GM12878 (cell line): ENCODE data around the gene RDM1. TPM values are rescaled to one million over a fixed set of nuclear protein-coding genes. Genes with fewer than 3 reads are reported as not detected.

Experiments
- CBFB ChIP-seq: IDR thresholded peaks from 2 replicates; pipeline ENCODE4 v1.6.1; 2016; ENCODE audit warnings: antibody characterized with exemption, low read depth
- CHD1 ChIP-seq: IDR thresholded peaks from 2 replicates; pipeline ENCODE4 v1.6.1; 2012; ENCODE audit warnings: low read depth, low read length, improper control_type of control experiment
- CHD4 ChIP-seq: fragments of 200-600 bp; sonication (generic); IDR thresholded peaks from 2 replicates; pipeline ENCODE4 v1.6.1; 2016; ENCODE audit warnings: mild to moderate bottlenecking
- DPF2 ChIP-seq: fragments of 450-650 bp; IDR thresholded peaks from 2 replicates; pipeline ENCODE4 v1.6.1; 2017; ENCODE audit warnings: mild to moderate bottlenecking
- EGR1 ChIP-seq, 2 experiments: IDR thresholded peaks; 1 replicate in 1 of 2; 2 replicates in 1 of 2; pipeline ENCODE4 v1.6.1; 2011 to 2012; ENCODE audit warnings: low read depth in 2 of 2, low read length in 2 of 2, borderline replicate concordance in 1 of 2, mild to moderate bottlenecking in 1 of 2, moderate library complexity in 1 of 2
- ESRRA ChIP-seq: IDR thresholded peaks from 2 replicates; pipeline ENCODE4 v1.6.1; 2012; ENCODE audit warnings: mild to moderate bottlenecking, low read length, improper control_type of control experiment
- FOXM1 ChIP-seq: IDR thresholded peaks from 2 replicates; pipeline ENCODE4 v1.6.1; 2012; ENCODE audit warnings: low read depth, mild to moderate bottlenecking, inconsistent platforms, low read length, moderate library complexity
- IRF5 ChIP-seq: fragments of 450-650 bp; IDR thresholded peaks from 2 replicates; pipeline ENCODE4 v1.6.1; 2017; ENCODE audit warnings: borderline replicate concordance
- JUND ChIP-seq: IDR thresholded peaks from 2 replicates; pipeline ENCODE4 v1.6.1; 2012; ENCODE audit warnings: low read depth, mild to moderate bottlenecking, low read length, improper control_type of control experiment, moderate library complexity
- KAT2A ChIP-seq: conservative IDR thresholded peaks from 2 replicates; pipeline ENCODE4 v1.6.1; 2011; ENCODE audit warnings: low read depth, low read length; ENCODE audit not compliant: control insufficient read depth
- KLF5 ChIP-seq: fragments of 450-650 bp; IDR thresholded peaks from 2 replicates; pipeline ENCODE4 v1.6.1; 2014; ENCODE audit warnings: mild to moderate bottlenecking; ENCODE audit not compliant: partially characterized antibody
- MEF2A ChIP-seq: IDR thresholded peaks from 2 replicates; pipeline ENCODE4 v1.6.1; 2011; ENCODE audit warnings: low read depth, mild to moderate bottlenecking, low read length, moderate library complexity; ENCODE audit not compliant: insufficient read depth
- NFIC ChIP-seq: IDR thresholded peaks from 2 replicates; pipeline ENCODE4 v1.6.1; 2012; ENCODE audit warnings: low read depth, mild to moderate bottlenecking, inconsistent platforms, low read length, moderate library complexity
- PRDM15 ChIP-seq: fragments of 450-650 bp; formaldehyde crosslinking; IDR thresholded peaks from 2 replicates; pipeline ENCODE4 v1.4.0; 2020; ENCODE audit warnings: mild to moderate bottlenecking, moderate library complexity
- RCOR1 ChIP-seq: conservative IDR thresholded peaks from 2 replicates; pipeline ENCODE4 v1.6.1; 2012; ENCODE audit warnings: low read depth, low read length, improper control_type of control experiment
- SRF ChIP-seq, 2 experiments: IDR thresholded peaks; 2 replicates each; pipeline ENCODE4 v1.6.1; 2011; ENCODE audit warnings: low read depth in 2 of 2, low read length in 2 of 2, mild to moderate bottlenecking in 1 of 2, moderate library complexity in 1 of 2
- polyA plus RNA-seq, 11 experiments: library from polyadenylated mRNA; depleted of rRNA in 4 of 11; unstranded in 6 of 11; stranded (reverse) in 5 of 11; fragments of >200 nt; fragmentation: Nextera tagmentation in 4 of 11; fragmentation: Illumina TruSeq in 1 of 11; extraction: Ambion mirVana in 4 of 11; extraction: Trizol in 1 of 11; gene quantifications; 1 replicate in 1 of 11; 2 replicates in 10 of 11; pipeline versions ENCODE4 v1.2.1 to v1.2.3, GENCODE V29; 2011 to 2016; ENCODE audit warnings: inconsistent platforms in 2 of 11, missing spikeins in 2 of 11, low read depth in 1 of 11
- total RNA-seq, 4 experiments: library from RNA; depleted of rRNA in 3 of 4; stranded (reverse); fragments of >200 nt in 3 of 4; fragmentation: Illumina TruSeq in 1 of 4; extraction: Trizol in 1 of 4; gene quantifications; 2 replicates each; pipeline versions ENCODE4 v1.2.1 to v1.2.3, GENCODE V29; 2013 to 2021
- TF ChIP-seq, protein P1 (sequence below): IDR thresholded peaks from 2 replicates; pipeline ENCODE4 v1.6.1; 2011; ENCODE audit warnings: borderline replicate concordance, low read depth, mild to moderate bottlenecking, moderate library complexity, low read length; ENCODE audit not compliant: insufficient read depth, poor library complexity, severe bottlenecking
- TF ChIP-seq, protein P2 (sequence below): fragments of 450-650 bp; IDR thresholded peaks from 2 replicates; pipeline ENCODE4 v1.6.1; 2017; ENCODE audit warnings: low read depth, mild to moderate bottlenecking, moderate library complexity

Gene RDM1
- total and polyA plus RNA-seq, 10 of the 15 experiments (the other 5 are each of a cell fraction or from before 2014, with no cell fraction given) = 5.7 to 18.4 (median 10.7) TPM

GRCh38 chr17:35879773-35880654, 50.6 kb downstream of the RDM1 start, which contains the start of gene CCL5 (continued):
- no peak for TF ChIP-seq PRDM15 (CRISPR knock-in tag)
- peak; percentile 76; the same call in 1 of the 2 replicates for TF ChIP-seq CBFB
- TF ChIP-seq KLF5 = no peak
- TF ChIP-seq IRF5 = no peak
- TF ChIP-seq RCOR1 = no peak
- TF ChIP-seq MEF2A = peak; percentile 88
- no peak for TF ChIP-seq EGR1 (IDR thresholded peaks at IDR 0.05; ENCODE audit: borderline replicate concordance in 1 of 2, low read depth in 2 of 2, low read length in 2 of 2)
- TF ChIP-seq KAT2A = no peak
- peak; percentile 59; the same call in 1 of the 2 replicates for TF ChIP-seq DPF2
- no peak for TF ChIP-seq CHD4
- TF ChIP-seq SRF (IDR thresholded peaks at IDR 0.05; ENCODE audit: low read depth in 2 of 2, low read length in 2 of 2) = peak in 1 of 2 experiments; percentile 4; a peak in 1 of 4 replicates
- TF ChIP-seq, protein P1, sequence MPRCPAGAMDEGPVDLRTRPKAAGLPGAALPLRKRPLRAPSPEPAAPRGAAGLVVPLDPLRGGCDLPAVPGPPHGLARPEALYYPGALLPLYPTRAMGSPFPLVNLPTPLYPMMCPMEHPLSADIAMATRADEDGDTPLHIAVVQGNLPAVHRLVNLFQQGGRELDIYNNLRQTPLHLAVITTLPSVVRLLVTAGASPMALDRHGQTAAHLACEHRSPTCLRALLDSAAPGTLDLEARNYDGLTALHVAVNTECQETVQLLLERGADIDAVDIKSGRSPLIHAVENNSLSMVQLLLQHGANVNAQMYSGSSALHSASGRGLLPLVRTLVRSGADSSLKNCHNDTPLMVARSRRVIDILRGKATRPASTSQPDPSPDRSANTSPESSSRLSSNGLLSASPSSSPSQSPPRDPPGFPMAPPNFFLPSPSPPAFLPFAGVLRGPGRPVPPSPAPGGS = peak; percentile 53
- TF ChIP-seq ESRRA = no peak
- no peak for TF ChIP-seq JUND
- peak; percentile 41; the same call in 1 of the 2 replicates for TF ChIP-seq FOXM1
- peak; percentile 84 for TF ChIP-seq NFIC
- TF ChIP-seq CHD1 = 0 out of 2 replicates have a peak, but pooled peaks have one; percentile 38
- TF ChIP-seq, protein P2, sequence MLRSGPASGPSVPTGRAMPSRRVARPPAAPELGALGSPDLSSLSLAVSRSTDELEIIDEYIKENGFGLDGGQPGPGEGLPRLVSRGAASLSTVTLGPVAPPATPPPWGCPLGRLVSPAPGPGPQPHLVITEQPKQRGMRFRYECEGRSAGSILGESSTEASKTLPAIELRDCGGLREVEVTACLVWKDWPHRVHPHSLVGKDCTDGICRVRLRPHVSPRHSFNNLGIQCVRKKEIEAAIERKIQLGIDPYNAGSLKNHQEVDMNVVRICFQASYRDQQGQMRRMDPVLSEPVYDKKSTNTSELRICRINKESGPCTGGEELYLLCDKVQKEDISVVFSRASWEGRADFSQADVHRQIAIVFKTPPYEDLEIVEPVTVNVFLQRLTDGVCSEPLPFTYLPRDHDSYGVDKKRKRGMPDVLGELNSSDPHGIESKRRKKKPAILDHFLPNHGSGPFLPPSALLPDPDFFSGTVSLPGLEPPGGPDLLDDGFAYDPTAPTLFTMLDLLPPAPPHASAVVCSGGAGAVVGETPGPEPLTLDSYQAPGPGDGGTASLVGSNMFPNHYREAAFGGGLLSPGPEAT = peak; percentile 95
